NCI-H146 treated with DMSO at 0.1 percent for 48 hours (cell line): ENCODE results near the gene PRKN.

ENCODE experiments used
- DNase-seq: peaks from one replicate; lab custom pipeline; 2025; ENCODE audit not compliant: unreplicated experiment; lab: John Stamatoyannopoulos, UW

PRKN gene

DNA sequence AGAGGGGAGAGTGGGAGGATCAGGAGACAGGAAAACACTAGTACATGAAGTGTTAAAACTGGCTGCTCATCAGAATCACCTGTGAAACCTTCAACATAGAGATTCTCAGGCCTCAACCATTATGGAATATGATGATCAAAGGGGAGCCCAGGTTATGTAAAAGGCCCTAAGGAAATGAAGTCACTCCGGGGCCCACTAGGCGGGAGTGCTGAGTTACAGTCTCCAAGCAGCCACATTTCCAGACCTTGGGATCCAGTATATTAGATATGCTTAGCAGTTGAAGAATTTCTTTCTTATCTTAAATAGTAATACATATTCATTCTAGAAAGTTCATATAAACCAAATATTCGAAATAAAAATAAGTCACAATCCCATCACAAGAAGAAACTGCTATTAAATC is 476.3 kb downstream of the PRKN start:
- DNase-seq = no peak

DNA sequence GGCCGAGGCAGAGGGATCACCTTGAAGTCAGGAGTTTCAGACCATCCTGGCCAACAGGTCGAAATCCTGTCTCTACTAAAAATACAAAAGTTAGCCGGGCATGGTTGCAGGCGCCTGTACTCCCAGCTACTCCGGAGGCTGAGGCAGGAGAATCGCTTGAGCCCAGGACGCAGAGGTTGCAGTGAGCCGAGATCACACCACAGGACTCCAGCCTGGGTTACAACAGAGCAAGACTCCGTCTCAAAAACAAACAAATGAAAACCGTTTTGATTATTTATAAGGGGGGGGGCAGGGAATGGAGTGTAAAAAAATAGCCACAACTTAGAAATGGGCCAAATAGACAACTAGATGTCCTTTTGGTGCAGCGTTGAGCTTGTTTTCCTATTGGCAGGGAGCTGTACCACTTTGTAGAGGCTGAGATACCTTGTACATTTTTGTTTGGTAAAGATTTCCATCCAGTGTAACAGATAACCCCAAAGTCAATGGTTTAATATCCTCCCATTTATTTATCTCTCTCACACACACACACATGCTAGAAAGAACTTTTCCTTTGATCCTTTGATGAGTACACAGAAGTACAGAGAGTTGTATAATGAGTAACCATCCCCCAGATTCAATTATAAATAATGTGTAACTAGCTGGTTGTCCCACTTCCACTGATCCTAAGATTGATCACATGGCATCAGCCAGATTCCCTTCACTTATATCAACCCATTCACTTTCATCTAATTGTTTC is 477.5 kb downstream of the PRKN start:
- no peak for DNase-seq

DNA sequence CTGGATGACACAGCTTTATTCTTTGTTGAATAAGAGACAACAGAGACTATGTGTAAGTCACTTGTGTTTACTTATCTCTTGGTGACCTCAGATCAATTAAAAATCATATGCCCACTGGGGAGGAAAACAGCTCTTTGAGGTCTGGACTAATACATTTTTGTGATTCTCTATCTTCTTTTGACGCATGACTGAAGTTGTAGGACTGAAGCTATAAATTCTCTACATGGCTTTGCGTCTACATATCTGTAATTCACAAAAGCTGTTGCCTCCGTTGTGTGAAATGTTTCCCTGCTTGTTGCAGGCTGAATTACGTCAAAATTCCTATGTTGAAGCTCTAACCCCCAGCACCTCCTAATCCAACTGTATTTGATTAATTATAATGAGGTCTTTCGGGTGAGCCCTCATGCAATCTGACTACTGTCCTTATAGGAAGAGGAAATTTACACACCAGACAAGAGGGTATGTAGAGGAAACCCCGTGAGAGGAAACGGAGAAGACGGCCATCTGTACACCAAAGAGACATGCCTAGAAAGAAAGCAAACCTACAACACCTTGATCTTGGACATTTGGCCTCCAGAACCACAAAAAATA is 481.6 kb downstream of the PRKN start:
- DNase-seq = peak; percentile 29

DNA sequence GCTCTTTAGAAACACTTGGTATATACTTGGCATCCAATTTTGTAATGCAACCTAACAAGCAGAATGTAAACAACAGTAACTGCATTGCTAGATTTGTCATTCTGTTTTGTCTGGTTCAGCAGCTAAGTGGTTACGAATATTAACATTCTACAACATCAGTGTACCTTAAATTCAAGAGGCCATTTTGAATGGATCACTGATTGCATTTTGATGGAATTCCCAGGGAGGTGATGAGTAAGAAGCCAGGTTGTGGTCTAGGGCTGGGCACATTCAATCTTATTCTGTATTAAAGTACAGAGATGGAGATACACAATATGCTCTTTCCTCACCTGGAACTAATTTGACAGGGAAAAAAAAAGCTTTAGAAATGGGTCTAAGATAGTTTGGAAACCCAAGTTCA is 483.5 kb downstream of the PRKN start:
- no peak for DNase-seq

DNA sequence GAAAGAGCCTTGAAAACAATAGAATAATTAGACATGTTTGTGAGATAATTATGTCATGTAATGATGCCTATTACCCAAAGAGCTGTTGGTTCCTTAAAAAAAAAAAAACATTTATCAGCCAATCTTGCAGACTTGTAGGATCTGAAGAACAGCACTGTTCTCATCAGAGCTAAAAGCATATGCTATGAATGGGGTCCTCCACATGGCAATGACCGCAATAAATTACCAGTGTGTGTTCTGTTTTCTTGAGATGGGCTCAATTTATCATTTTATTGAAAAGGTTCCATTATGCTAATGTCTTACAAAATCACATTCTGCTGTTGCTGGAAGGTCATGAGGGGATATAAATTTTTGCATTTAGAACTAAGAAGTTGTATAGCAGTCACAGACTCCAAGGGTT is 484.7 kb downstream of the PRKN start:
- no peak for DNase-seq

DNA sequence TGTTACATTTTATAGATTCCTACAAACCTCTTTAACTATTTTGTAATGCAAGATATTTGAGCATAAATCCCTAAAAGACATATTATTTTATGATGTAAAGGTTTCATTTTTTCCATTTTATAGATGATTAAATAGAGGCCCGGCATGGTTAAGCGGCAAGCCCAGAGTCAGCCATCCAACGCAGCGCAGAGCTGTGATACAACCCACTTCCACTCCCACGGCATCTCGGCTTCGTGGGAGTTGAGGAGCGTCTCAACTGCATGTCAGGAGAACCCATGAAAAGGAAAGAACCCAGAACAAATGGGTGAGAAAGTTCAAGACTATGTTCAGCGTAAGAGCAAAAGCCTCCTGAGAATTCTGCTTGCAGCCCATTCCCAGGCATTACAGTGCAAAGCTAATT is 488.2 kb downstream of the PRKN start:
- no peak for DNase-seq

DNA sequence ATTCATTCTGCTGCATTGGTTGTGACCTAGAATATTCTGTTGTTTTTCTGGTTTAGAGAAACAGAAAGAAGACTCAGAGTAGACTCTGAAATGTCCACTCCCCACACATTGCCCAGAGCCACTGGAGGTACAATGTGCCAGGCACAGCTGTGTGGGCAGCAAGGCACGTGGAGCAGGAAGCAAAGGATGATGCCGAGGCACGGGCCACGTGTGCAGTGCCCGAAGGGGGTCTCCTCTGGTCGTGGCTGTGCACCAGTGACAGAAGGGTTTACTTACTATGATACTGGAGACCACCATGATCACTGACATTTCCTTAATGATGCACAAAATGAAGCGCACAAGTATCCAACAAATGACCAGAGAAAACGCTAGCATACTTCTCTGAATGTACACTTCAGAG is 488.9 kb downstream of the PRKN start:
- DNase-seq = no peak

DNA sequence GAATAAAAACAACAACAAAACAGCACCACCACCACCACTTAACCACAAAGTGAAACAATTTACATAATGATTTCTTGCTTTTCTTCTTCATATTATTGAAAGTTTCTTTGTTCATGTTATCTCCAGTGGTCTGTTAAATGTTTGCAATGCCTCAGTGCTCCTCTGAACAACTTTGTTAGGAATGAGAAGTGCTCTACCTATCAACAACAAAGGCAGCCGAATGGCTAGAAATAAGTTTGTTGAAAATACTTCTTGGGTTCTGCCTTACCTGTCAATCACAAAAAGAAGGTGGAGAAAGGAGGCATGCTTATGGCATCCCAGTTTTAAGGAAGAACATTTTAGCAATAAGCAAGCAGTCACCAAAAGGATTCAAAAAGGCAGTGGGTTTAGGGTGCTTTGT is 490.2 kb downstream of the PRKN start:
- no peak for DNase-seq

DNA sequence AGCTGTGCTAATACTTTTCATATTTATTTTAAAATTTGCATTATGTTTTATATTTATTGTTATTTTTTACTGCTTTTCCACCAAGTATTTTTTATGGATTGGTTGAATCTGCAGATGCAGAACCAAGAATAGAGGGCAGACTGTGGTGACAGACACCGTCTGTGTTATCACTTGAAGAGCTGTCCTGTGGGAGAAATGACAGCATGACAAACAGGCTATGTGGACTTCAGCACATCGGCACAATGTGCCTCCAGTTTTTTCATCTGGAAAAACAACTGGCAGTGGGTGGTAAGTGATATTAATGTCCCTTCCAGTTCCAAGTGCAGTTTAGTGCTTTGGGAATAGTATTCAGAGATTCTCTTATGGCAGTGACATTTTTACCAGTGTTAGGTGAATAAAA is 492.9 kb downstream of the PRKN start:
- no peak for DNase-seq

DNA sequence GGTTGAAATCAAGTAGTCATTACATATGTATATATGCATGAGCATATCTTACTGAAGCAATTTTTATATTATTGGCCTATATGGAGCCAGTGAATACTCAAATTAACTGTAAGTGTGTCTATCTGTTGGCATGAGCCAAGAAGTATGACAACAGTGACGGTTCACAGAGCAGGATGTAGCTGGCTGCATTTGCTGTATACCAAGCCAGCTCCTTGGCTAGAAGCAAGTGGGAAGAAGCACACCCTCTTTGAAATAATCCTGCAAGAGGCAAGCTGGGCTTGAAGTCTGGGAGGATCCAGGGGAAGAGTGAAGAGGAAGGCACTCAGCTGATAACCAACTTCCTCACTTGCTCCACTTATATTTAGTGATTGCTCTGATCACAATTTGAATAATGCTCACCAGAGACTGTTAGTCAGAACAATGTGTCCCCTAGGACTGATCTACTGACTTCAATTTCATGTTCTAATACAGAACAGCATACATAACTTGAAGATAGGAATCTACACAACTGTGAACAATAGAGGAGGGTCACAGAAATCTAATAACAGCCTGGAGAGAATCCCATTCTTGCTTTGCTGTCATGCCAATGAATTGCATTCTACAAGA is 497.3 kb downstream of the PRKN start:
- DNase-seq = no peak

DNA sequence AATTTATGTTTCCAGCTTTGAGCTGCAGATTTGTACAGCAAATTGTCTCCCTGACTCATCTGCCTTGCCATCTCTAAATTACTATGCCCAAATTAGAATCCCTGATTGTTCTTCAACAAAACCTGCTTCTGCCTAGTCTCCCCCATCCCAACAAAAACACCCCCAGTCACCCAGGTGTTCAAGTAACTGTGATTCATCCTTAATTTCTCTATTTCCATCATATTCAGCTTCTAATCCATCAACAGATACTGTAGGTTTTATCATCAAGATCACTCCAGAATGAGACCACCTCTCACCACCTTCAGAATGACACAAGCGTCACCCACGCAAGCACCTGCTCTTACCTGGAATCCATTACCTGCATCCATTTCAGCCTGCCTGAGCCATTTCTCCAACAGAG is 498.5 kb downstream of the PRKN start:
- no peak for DNase-seq

DNA sequence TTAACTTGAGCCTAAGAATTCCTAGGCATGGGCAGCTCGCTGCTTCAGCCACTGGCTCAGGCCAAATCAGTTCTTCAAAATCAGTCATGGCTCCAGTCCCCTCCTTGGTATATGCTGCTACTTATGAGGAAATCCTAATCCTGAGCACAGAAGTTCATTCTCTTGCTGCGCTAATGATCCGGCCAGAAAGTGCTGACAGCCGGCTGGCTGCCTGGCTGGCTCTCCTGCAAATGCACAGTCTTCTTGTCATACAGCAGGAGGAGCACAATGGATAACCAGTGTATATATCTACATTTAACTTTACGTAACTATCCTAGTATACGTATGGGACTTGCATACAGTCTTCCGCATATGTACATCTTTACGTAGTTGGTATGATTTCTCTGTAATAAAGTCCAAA is 500.8 kb downstream of the PRKN start:
- no peak for DNase-seq

DNA sequence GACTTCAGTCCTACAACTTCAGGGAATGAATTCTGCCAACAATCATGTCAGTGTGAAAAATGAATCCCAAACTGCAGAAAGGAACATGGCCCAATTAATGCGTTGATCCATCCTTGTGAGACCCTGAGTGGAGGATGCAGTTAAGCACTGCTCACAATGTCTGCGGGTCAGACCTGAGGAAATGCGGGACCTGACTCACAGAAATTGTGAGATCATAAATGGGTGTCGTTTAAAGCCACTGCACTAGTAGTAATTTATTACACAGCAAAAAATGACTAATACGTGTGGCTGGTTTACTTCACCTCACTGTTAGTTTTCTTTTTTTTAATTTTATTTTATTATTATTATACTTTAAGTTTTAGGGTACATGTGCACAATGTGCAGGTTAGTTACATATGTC is 505.0 kb downstream of the PRKN start:
- DNase-seq = no peak

DNA sequence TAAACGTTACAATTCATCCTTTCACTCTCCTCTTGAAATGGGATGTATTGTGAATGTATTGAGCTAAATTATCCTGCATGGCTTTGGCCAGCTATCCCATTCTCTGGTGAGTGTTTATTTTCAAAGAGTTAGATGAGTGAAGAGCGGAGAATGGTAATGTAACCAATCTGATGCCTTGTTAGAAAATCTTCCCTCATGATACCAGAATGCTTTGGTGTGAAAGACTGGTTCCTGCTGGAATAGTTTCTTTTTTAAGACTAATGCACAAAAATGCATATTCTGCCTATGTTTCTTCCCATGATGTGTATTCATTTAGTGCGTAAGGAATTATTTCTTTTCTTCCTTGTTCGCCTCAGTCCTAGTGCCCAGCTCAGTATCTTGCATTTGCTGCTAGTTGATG is 506.7 kb downstream of the PRKN start:
- DNase-seq = no peak

DNA sequence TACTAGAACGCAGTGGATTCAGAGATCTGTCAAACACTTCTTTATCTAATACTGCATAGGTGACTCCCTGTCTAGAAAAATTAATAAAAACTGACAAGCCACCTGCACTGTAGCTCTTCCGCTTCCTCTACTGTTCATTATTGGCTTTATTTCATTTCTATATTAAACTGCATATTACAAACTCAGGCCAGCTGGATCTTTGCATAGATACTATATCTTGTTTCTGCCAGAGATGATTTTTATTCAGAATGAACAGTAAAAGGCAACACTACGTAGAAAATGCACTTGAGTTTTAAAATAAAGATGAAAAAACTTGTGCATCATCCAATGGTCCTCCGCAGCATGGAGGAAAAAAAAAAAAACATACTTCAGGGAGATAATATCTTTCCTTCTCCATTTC is 508.3 kb downstream of the PRKN start:
- DNase-seq = no peak

DNA sequence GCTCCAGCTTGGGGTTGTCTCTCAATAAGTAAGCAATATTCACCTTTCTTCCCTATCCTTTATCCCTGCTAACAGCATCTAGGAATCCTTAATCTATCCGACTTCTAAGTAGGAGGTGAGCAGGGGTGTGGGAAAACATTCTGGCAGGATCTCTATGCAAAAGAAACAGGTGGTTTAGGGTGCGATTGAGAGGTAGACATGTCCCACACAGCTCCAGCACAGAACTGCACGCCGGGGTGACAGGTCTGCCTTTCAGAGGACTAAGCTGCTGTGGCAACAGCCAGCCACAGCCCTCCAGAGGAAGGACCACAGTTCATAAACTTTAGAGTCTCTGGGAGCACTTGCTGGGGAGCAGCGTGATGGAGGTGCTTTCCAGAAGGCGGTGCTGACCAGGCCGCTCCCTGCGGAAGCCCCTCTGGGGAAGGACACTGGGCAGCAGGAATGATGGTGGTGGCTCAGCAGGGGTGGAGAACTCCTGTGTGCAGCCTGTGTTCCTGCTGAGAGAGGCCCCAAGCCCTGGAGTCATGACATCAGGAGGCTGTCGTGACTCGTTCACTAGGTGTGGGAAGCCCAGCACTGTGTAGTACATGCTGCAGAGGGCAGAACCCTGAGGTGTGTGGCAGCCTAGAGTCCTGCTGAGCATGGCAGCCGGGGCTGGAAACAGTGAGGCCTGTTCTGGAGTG is 509.6 kb downstream of the PRKN start:
- no peak for DNase-seq

DNA sequence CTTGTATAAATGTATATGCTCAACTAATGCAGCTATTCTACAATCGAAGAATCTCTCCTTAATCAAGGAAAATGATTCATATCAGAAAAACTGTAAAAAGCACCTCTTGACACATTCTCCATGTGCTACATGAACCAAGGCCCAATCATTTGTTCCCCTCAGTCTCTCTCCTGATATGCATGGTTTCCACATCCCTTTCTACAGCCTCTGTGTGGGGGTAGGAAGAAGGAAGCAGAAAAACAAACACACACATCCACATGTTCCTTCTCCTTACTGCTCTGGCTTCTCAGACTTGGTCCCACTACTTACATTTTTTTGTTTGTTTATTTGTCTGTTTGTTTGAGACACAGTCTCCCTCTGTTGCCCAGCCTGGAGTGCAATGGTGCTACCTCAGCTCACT is 510.5 kb downstream of the PRKN start:
- no peak for DNase-seq

DNA sequence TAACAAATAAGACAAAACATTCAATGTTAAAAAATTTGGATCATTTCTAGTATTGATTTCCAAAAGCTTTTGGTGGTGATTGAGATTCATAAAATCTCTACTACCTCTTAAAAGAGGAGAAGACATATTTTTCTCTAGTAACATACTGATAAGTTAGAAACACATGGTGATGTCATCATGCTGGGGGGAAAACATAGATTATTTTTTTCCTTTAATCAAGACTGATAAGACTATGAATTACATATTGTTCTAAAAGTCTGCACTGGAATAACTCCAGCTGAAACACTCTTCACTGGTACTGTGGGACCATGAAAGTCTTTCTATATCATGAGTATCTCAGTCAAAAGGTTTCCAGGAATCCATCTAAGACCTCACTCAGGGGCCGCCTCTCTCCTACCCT is 515.8 kb downstream of the PRKN start:
- DNase-seq = no peak

DNA sequence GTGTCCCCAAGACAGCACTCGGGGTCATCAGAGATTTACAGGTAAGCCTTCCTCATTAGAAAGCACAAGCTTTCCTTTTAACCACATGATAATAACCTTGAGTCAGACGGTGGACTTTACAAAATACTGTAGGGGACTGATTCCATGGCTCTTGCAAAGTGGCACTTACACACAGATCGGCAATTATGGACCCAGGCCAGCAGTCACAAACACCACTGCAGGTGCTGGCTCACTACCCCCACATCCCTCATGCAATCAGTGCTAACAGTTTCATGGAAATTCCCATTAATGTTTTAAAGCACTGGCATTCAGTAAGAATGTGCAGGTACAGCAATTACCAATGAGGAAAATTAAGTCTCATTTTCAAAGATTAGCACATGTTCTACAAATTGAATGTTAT is 516.5 kb downstream of the PRKN start:
- no peak for DNase-seq

DNA sequence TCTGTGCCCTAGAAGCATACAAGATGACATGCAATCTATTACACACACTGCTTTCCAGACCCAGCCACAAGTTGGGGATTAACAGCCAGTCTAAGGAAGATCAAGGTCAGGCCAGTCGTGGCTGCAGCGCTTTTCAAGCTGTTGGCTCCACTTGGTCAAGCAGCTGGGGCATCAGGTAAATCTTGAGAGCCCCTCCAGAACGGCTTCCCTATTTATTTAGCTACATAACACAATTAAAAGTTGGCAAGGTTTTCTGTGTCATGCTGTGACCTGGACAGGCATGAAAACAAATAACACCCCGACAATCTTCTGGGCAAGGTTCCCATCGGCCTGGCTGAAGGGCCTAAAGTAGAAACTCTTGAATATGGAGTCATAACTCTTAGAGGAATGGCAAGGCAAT is 524.3 kb downstream of the PRKN start:
- no peak for DNase-seq

DNA sequence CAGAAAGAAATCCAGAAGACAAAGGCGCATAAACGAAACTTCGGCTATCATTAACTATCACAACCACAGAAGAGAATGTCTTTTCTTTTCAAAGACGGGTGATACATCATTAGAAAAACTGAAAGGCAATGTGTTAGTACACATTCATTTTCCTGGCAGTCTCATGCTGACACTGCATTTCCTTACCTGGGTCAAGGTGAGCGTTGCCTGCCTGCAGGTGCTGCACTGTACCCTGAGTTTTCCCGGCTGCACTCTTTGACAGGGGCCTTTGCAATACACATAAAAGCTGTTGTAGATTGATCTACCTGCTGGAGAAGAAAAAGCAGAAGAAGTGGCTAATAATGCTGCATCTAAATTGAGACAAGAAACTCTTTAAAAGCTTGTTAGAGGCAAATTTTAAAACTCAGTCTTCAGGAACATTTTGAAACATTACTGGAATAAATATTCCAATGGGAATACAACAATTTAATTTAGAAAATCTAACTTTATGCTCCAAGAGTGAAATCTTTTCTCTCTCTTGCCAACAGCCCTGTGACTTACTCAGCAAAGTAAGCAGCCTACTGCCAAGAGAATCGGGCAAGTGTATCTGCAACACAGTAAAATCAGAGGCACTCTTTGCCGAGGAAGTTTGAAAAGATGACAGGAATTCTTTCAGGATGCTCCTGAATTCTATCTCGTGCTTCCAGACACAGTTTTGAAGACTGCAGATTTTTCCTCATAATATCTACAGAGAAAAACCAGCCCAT is 526.4 kb downstream of the PRKN start:
- no peak for DNase-seq

DNA sequence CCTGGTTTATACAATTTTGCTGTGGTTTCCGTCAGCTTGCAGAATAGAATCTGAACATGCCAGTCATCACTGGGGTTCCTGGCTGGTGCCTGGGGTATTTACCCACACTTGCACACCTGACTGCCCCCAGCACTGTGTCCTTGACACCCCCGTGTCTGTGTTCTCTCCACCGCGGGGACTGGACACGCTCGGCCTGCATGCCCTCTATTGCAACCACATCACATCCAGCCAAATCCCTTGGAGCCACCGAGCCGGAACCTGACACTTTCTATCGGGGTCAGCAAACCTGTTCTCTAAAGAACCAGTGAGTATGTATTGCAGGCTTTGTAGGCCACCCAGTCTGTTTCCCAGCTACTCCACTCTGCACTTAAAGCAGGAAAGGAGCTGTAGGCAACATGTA is 527.5 kb downstream of the PRKN start:
- DNase-seq = no peak
